Body of pancreas (tissue), 4 donors: Measurements from ENCODE around the gene DCDC2C. TPM values are rescaled to one million over a fixed set of nuclear protein-coding genes. Genes with fewer than 3 reads are reported as not detected.
"Not testable (repeated sequence)": the region's sequence is repeated elsewhere in the genome, so short reads cannot be mapped to it uniquely, and the experiment has no call there.

Experiments used
- ATAC-seq: fragments of 150-250 bp; one replicate; pipeline ENCODE4 v1.9.1; 2016
- DNase-seq, 4 donors: peaks; one replicate each; pipeline ENCODE4 v3.0.0-alpha.2; 2019
- H3K27ac ChIP-seq, 4 donors: fragments of 200-600 bp; sonication (generic); 1 replicate in 3 of 4; 2 replicates in 1 of 4; pipeline versions ENCODE4 v1.5.1 to v1.6.1; 2016 to 2019; ENCODE audit warnings: mild to moderate bottlenecking in 1 of 4, mixed read lengths in 1 of 4, moderate library complexity in 1 of 4
- H3K27me3 ChIP-seq, 2 donors: fragments of 200-600 bp; sonication (generic); one replicate each; pipeline ENCODE4 v1.6.0; 2016; ENCODE audit warnings: mild to moderate bottlenecking in 1 of 2
- H3K36me3 ChIP-seq, 2 donors: fragments of 200-600 bp; sonication (generic); replicated peaks in 1 of 2; 2 replicates each; pipeline ENCODE4 v1.5.1; 2016; ENCODE audit warnings: low read depth in 2 of 2; ENCODE audit not compliant: insufficient read depth in 1 of 2
- H3K4me1 ChIP-seq: fragments of 200-600 bp; sonication (generic); one replicate; pipeline ENCODE4 v1.6.0; 2016
- H3K4me3 ChIP-seq, 2 donors: fragments of 200-600 bp; sonication (generic); 1 replicate in 1 of 2; 2 replicates in 1 of 2; pipeline ENCODE4 v1.5.1; 2016 to 2019
- H3K9me3 ChIP-seq, 3 donors: fragments of 200-600 bp; sonication (generic); 1 replicate in 2 of 3; 2 replicates in 1 of 3; pipeline ENCODE4 v1.5.1; 2016
- CTCF ChIP-seq, 7 experiments: fragments of 450-650 bp in 4 of 7; fragments of 200-600 bp in 3 of 7; sonication (generic) in 3 of 7; IDR thresholded peaks; one replicate each; pipeline ENCODE4 v1.5.1; 2016 to 2019; ENCODE audit warnings: antibody characterized with exemption in 7 of 7
- POLR2A ChIP-seq, 3 donors: fragments of 450-650 bp; IDR thresholded peaks; one replicate each; pipeline ENCODE4 v1.6.1; 2016; ENCODE audit warnings: antibody characterized with exemption in 3 of 3, mild to moderate bottlenecking in 2 of 3
- WGBS, 2 donors: methylation state at CpG; one replicate each; pipeline ENCODE4 v1.1.5; 2017; 5-methylcytosine and 5-hydroxymethylcytosine counted together
- intact Hi-C: fragments of 100-400 bp; cut with DNase I; formaldehyde crosslinking; loops from one replicate; pipeline ENCODE4 v1.15.1; 2023
- total RNA-seq, 2 donors: library from RNA; depleted of rRNA; stranded (reverse); fragments of >200 nt; gene quantifications; one replicate each; pipeline ENCODE4 v1.1.0, GENCODE V29; 2016

Gene DCDC2C
- total RNA-seq, 2 donors from 2014 or later: not detected

- ATAC-seq (no peak), DNase-seq (no peak)
- intact Hi-C loops: loop anchor here (10.0 kb wide), 1 partner anchor 232 kb away; no protein-coding TSS in a partner anchor
- Histone ChIP-seq H3K4me3 (no peak overlapping the region), H3K27me3 (no peaks in the 10 kb centered on the region), H3K27ac (no peak overlapping the region), H3K36me3 (no peaks in the 10 kb centered on the region), H3K4me1 (peaks cover 2% of the 10 kb centered on the region), H3K9me3 (no peaks in the 10 kb centered on the region)
- WGBS, 2 donors: 67 to 68% methylated on average over 35 to 36 of the region's 36 CpGs
- TF ChIP-seq POLR2A (IDR thresholded peaks at IDR 0.05): no peak
- TF ChIP-seq CTCF (IDR thresholded peaks at IDR 0.05): no peak
Measured at GRCh38 chr2:3656762-3657721, 46.3 kb upstream of the DCDC2C start.

- intact Hi-C loops: loop anchor here (10.0 kb wide), 1 partner anchor 233 kb away; no protein-coding TSS in a partner anchor
- 78 to 80% methylated on average over 6 to 7 of the region's 7 CpGs for WGBS, 2 donors
Measured at GRCh38 chr2:3657881-3658280, 45.5 kb upstream of the DCDC2C start, which contains the start of gene ALLC. ALLC (plus strand) TSS chr2:3658200; CDS start chr2:3671158, 12,958 bp downstream.

GRCh38 chr2:3659447-3660432, 43.6 kb upstream of the DCDC2C start:
- H3K4me1 ChIP-seq: no peaks in the 10 kb centered on the region
- no peaks in the 10 kb centered on the region for H3K36me3 ChIP-seq
- ATAC-seq (peak; percentile 65), DNase-seq (peak in 2 of 4 donors; percentile 14 to 39)
- H3K4me3 ChIP-seq: no peak overlapping the region
- H3K27ac ChIP-seq: no peak overlapping the region
- H3K27me3 ChIP-seq: no peaks in the 10 kb centered on the region
- intact Hi-C loops: loop anchor here (10.0 kb wide), 1 partner anchor 235 kb away; no protein-coding TSS in a partner anchor
- no peaks in the 10 kb centered on the region for H3K9me3 ChIP-seq
- TF ChIP-seq POLR2A (IDR thresholded peaks at IDR 0.05) (no peak), CTCF (IDR thresholded peaks at IDR 0.05) (no peak)
- 70 to 75% methylated on average over 20 to 26 of the region's 26 CpGs for WGBS, 2 donors

More at GRCh38 chr2:3657881-3658280, 45.5 kb upstream of the DCDC2C start, which contains the start of gene ALLC:
- TF ChIP-seq CTCF (IDR thresholded peaks at IDR 0.05) (no peak), POLR2A (IDR thresholded peaks at IDR 0.05) (no peak)
- no peaks in the 10 kb centered on the region for H3K4me1 ChIP-seq
- no peaks in the 10 kb centered on the region for H3K9me3 ChIP-seq
- H3K4me3 ChIP-seq: no peak within 1 kb of the TSS
- no peak within 1 kb of the TSS for H3K27ac ChIP-seq
- ATAC-seq: no peak
- DNase-seq: no peak
- no peaks in the 10 kb centered on the region for H3K36me3 ChIP-seq
- H3K27me3 ChIP-seq: no peaks in the 10 kb centered on the region

GRCh38 chr2:3660640-3661039, 42.7 kb upstream of the DCDC2C start:
- H3K4me1 ChIP-seq, ATAC-seq, H3K4me3 ChIP-seq, H3K27ac ChIP-seq, DNase-seq, H3K9me3 ChIP-seq, intact Hi-C loops, H3K36me3 ChIP-seq, H3K27me3 ChIP-seq: not testable (repeated sequence)
- WGBS, 2 donors: 76 to 86% methylated on average over 7 of the region's 7 CpGs
